Ovary (tissue), 9 donors: ENCODE results near the gene XRCC5. TPM values are rescaled to one million over a fixed set of nuclear protein-coding genes. Genes with fewer than 3 reads are reported as not detected.
A peak's percentile ranks its signal among the peaks of the same experiment; 100 is the strongest.

ENCODE experiments used
- DNase-seq, 5 donors: peaks; one replicate each; pipeline ENCODE4 v3.0.0-alpha.2; 2019 to 2020
- H3K27ac ChIP-seq, 2 donors: fragments of 200-600 bp; one replicate each; pipeline versions ENCODE4 v1.5.1 to v1.8.0; 2019 to 2022
- H3K27me3 ChIP-seq: fragments of 200-600 bp; one replicate; pipeline ENCODE4 v1.8.0; 2022
- H3K36me3 ChIP-seq: fragments of 200-600 bp; sonication (generic); one replicate; pipeline ENCODE4 v1.5.1; 2019
- H3K4me1 ChIP-seq: one replicate; pipeline ENCODE4 v1.8.1; 2013; ENCODE audit warnings: mild to moderate bottlenecking, moderate library complexity; ENCODE audit not compliant: insufficient read depth
- H3K4me3 ChIP-seq: fragments of 200-600 bp; sonication (generic); one replicate; pipeline ENCODE4 v1.5.1; 2017
- H3K9me3 ChIP-seq, 2 donors: fragments of 200-600 bp in 1 of 2; sonication (generic) in 1 of 2; one replicate each; pipeline versions ENCODE4 v1.5.1 to v1.8.1; 2013 to 2019; ENCODE audit warnings: mild to moderate bottlenecking in 1 of 2, moderate library complexity in 1 of 2
- EP300 ChIP-seq: sonication (generic); formaldehyde crosslinking; IDR thresholded peaks from one replicate; pipeline ENCODE4 v1.6.1; 2017; ENCODE audit warnings: antibody characterized with exemption
- POLR2A ChIP-seq: fragments of 450-650 bp; IDR thresholded peaks from one replicate; pipeline ENCODE4 v1.6.1; 2017; ENCODE audit warnings: antibody characterized with exemption, mild to moderate bottlenecking, moderate library complexity
- WGBS, 3 donors: extraction: QIAGEN DNeasy Blood & Tissue Kit in 1 of 3; methylation state at CpG; one replicate each; pipeline versions ENCODE4 v1.1.5 to v1.1.7; 2013 to 2017; 5-methylcytosine and 5-hydroxymethylcytosine counted together
- intact Hi-C, 4 donors: fragments of 100-400 bp; cut with DNase I; formaldehyde crosslinking; loops; one replicate each; pipeline versions ENCODE4 v1.11.0 to v1.15.1; 2022 to 2023
- polyA plus RNA-seq, 2 donors: library from polyadenylated mRNA; stranded (reverse); fragments of 200-250 nt in 1 of 2; fragments of 350-450 nt in 1 of 2; fragmentation: Illumina TruSeq in 1 of 2; extraction: RNeasy Lipid Tissue Mini Kit (QIAGEN cat#74804) in 1 of 2; gene quantifications; one replicate each; pipeline ENCODE4 v1.2.3, GENCODE V29; 2013 to 2014
- total RNA-seq, 7 donors: library from RNA; depleted of rRNA in 2 of 7; stranded (reverse); fragments of >200 nt in 2 of 7; fragmentation: NEBNext Ultra II Directional in 3 of 7; extraction: Animal tissue kit (Norgen Biotek cat#: 25700) in 3 of 7; gene quantifications; one replicate each; pipeline versions ENCODE4 v1.1.0 to v1.2.4, GENCODE V29; 2016 to 2023
- TF ChIP-seq, protein P1 (sequence below), 3 donors: fragments of 450-650 bp in 2 of 3; fragments of 200-600 bp in 1 of 3; IDR thresholded peaks; one replicate each; pipeline versions ENCODE4 v1.5.1 to v1.8.0; 2016 to 2022; ENCODE audit warnings: antibody characterized with exemption in 3 of 3, mild to moderate bottlenecking in 1 of 3
- donor health status: DM: no; HTN: no; CAD: no; lungs with moderate emphysema.
- donor health status: DM: no; HTN: no; CAD: no.
- donor health status: Bipolar disorder and iron deficiency.
- donor health status: DM: yes; HTN: yes; CAD: no.
- donor health status: DM: no; HTN: no; CAD: no.
- donor health status: DM: yes; HTN: yes; CAD: no.

XRCC5 gene
- total and polyA plus RNA-seq, 9 donors: 109 to 223 (median 206) TPM

DNA sequence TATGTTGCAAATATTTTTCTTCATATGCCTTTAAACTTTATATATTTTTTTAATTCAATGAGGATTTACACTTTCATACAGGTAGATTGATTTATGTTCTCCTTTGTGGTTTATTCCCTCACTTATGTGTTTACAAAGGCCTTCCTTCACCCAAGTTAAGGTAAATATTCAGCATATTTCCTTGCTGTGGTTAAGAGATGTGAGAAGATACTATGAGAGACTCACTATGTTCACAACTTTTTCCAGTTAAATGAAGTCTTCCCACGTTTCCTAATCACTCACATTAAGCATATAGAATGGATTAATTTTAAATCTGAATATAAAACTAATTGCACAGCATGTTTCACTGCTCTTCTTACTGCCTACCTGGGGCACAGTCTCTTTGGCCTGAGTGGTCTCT is 28.1 kb upstream of the XRCC5 start:
- Histone ChIP-seq H3K27me3 (no peaks in the 10 kb centered on the region), H3K4me1 (peaks cover 6% of the 10 kb centered on the region), H3K27ac (no peak overlapping the region), H3K36me3 (no peaks in the 10 kb centered on the region), H3K9me3 (no peaks in the 10 kb centered on the region), H3K4me3 (peak overlapping the region; percentile 60)
- no peak for DNase-seq
- TF ChIP-seq POLR2A (no peak), EP300 (no peak)
- TF ChIP-seq, protein P1, sequence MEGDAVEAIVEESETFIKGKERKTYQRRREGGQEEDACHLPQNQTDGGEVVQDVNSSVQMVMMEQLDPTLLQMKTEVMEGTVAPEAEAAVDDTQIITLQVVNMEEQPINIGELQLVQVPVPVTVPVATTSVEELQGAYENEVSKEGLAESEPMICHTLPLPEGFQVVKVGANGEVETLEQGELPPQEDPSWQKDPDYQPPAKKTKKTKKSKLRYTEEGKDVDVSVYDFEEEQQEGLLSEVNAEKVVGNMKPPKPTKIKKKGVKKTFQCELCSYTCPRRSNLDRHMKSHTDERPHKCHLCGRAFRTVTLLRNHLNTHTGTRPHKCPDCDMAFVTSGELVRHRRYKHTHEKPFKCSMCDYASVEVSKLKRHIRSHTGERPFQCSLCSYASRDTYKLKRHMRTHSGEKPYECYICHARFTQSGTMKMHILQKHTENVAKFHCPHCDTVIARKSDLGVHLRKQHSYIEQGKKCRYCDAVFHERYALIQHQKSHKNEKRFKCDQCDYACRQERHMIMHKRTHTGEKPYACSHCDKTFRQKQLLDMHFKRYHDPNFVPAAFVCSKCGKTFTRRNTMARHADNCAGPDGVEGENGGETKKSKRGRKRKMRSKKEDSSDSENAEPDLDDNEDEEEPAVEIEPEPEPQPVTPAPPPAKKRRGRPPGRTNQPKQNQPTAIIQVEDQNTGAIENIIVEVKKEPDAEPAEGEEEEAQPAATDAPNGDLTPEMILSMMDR (IDR thresholded peaks at IDR 0.05): no peak
- intact Hi-C loops: no loop called here
- 18 to 27% (median 25%) methylated on average over 1 of the region's 1 CpG for WGBS, 3 donors

DNA sequence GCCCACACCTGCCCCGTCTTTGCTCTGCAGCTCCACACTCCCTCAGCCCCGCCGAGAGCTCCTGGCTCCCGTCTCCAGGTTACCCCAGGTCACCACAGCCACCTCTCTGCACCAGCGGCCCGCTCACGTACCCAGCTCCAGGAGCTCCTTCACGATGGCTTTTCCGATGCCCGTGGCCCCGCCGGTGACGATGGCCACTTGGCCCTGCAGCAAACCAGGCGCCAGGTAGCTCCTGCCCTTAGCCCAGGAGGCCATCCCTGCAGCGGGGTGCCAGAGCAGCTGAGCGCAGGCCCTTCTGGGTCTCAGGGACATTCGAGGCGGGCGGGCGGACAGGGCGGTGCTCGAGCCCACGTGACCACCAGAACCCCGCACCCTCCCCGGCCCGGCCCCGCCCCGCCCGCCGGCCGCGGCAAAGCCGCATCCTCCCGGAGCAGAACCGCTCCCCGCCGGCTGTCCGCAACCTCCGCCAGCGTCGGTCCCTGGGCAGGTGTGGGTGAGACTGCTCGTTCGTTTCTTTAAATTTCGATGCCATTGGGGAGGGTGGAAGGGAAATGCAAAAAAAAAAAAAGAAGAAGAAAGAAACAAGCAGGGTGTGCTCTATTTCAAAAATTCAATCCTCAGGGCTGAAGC is 27.5 kb upstream of the XRCC5 start, which contains the start of the genes PECR and TMEM169:
Gene PECR, minus strand, starts transcription at position 323 of the 630 bp plus-strand sequence. Its CDS starts 68 bp downstream, at position 255.
Gene TMEM169, plus strand, starts transcription at position 433 of the 630 bp plus-strand sequence. CDS start 14,045 bp downstream, outside the sequence.
- Histone ChIP-seq H3K4me1 (peaks cover 6% of the 10 kb centered on the region), H3K36me3 (no peaks in the 10 kb centered on the region), H3K27ac (no peak within 1 kb of the TSS), H3K27me3 (no peaks in the 10 kb centered on the region), H3K9me3 (no peaks in the 10 kb centered on the region), H3K4me3 (peak within 1 kb of the TSS; percentile 60)
- no peak for TF ChIP-seq EP300
- TF ChIP-seq, protein P1 (IDR thresholded peaks at IDR 0.05): no peak
- peak; percentile 2 for TF ChIP-seq POLR2A
- intact Hi-C loops: no loop called here
- 0 to 1% (median 1%) methylated on average over 31 to 44 of the region's 44 CpGs for WGBS, 3 donors
- peak; percentile 76 to 85 (median 78) for DNase-seq

DNA sequence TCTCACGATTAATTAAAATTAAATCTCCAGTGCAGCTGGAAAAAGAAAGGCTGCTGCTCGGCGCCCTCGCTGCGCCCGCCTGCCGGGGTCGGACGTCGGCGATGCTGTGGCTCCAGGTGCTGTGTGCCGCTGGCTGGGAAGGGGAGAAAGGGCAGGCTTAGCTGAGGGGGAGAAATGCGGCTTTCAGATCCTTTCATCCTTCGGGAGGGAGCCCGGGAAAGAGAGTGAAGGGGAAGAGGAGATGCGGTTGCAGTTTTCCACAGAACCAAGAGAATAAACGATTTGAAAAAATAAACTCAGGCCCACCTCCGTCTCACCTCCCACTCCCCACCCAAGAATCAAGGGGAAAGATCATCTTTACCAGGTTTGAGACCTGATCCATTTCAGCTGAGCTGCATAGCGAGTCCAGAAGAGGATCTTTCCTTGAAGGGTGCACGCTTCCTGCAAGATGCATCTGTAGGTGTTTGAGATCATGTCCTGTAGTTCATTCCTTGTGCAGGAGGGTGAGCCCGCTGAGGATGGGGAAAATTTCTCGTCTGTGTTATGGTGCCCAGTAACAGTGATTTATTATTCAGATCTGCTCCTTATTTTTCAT is 26.9 kb upstream of the XRCC5 start:
- H3K9me3 ChIP-seq: no peaks in the 10 kb centered on the region
- DNase-seq: peak in 2 of 5 donors; percentile 23 to 35
- intact Hi-C loops: no loop called here
- TF ChIP-seq POLR2A: no peak
- TF ChIP-seq, protein P1 (IDR thresholded peaks at IDR 0.05): no peak
- no peak for TF ChIP-seq EP300
- H3K4me3 ChIP-seq: peak overlapping the region; percentile 60
- WGBS, 3 donors: 6 to 11% (median 7%) methylated on average over 22 of the region's 22 CpGs
- H3K4me1 ChIP-seq: peaks cover 6% of the 10 kb centered on the region
- H3K27ac ChIP-seq: no peak overlapping the region
- H3K27me3 ChIP-seq: no peaks in the 10 kb centered on the region
- no peaks in the 10 kb centered on the region for H3K36me3 ChIP-seq

DNA sequence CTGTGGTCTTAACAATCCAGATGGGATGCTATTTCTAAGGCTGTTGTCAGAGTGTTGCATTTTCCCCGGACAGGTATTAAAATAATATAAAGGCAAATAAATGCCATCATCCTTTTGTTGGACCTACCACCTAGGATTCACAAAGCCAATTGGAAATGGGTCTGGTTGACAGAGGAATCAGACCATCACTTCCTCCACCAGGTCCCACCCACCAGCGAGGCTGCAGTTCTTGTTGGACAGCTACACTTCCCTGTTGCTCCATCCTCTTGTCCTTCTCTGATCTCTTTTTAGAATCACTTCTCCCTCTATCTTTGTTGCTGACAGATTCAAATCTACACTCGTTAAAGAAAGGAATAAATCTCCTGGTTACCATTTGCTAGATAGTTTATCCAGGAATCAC is 26.3 kb upstream of the XRCC5 start:
- H3K9me3 ChIP-seq: no peaks in the 10 kb centered on the region
- 78 to 84% (median 82%) methylated on average over 3 of the region's 3 CpGs for WGBS, 3 donors
- no peaks in the 10 kb centered on the region for H3K27me3 ChIP-seq
- DNase-seq: no peak
- no peak for TF ChIP-seq POLR2A
- TF ChIP-seq EP300: no peak
- TF ChIP-seq, protein P1 (IDR thresholded peaks at IDR 0.05): no peak
- intact Hi-C loops: no loop called here
- no peaks in the 10 kb centered on the region for H3K36me3 ChIP-seq
- H3K27ac ChIP-seq: no peak overlapping the region
- peaks cover 6% of the 10 kb centered on the region for H3K4me1 ChIP-seq
- H3K4me3 ChIP-seq: no peak overlapping the region
